Activated CD8-positive, alpha-beta memory T cell treated with anti-CD3 and anti-CD28 coated beads for 4 hours (primary cell): ENCODE measurements around the gene ANKRD16.
A peak's percentile ranks its signal among the peaks of the same experiment; 100 is the strongest.
"Not testable (repeated sequence)": the region's sequence is repeated elsewhere in the genome, so short reads cannot be mapped to it uniquely, and the experiment has no call there.

Experiments
- DNase-seq, 2 donors: peaks; one replicate each; pipeline ENCODE4 v3.0.0-alpha.2; 2020; ENCODE audit warnings: low read depth in 2 of 2

Gene ANKRD16

GRCh38 chr10:5889624-5890451, at the start of gene ANKRD16, which contains the start of gene FBH1:
ANKRD16 (minus strand) TSS chr10:5889893; CDS start chr10:5889354, 539 bp downstream.
FBH1 (plus strand) TSS chr10:5890243; CDS start chr10:5890346, 103 bp downstream.
- DNase-seq, result peak; percentile 94 to 97

GRCh38 chr10:5938291-5938690, 48.6 kb upstream of the ANKRD16 start:
- no peak for DNase-seq

GRCh38 chr10:5937016-5937415, 47.3 kb upstream of the ANKRD16 start:
- no peak for DNase-seq

GRCh38 chr10:5935628-5936027, 45.9 kb upstream of the ANKRD16 start:
- DNase-seq, result no peak

GRCh38 chr10:5933909-5934546, 44.3 kb upstream of the ANKRD16 start:
- no peak for DNase-seq

GRCh38 chr10:5932345-5932744, 42.7 kb upstream of the ANKRD16 start:
- DNase-seq, result no peak

GRCh38 chr10:5930272-5930671, 40.6 kb upstream of the ANKRD16 start:
- no peak for DNase-seq

- DNase-seq, result no peak
Measured at GRCh38 chr10:5929442-5929841, 39.7 kb upstream of the ANKRD16 start.

- DNase-seq, result no peak
Measured at GRCh38 chr10:5927306-5927705, 37.6 kb upstream of the ANKRD16 start.

- DNase-seq, result no peak
Measured at GRCh38 chr10:5924889-5925288, 35.2 kb upstream of the ANKRD16 start.

GRCh38 chr10:5921746-5922145, 32.1 kb upstream of the ANKRD16 start:
- no peak for DNase-seq

- no peak for DNase-seq
Measured at GRCh38 chr10:5919568-5919967, 29.9 kb upstream of the ANKRD16 start.

GRCh38 chr10:5918763-5919162, 29.1 kb upstream of the ANKRD16 start:
- DNase-seq, result no peak

GRCh38 chr10:5917305-5917704, 27.6 kb upstream of the ANKRD16 start:
- no peak for DNase-seq

- no peak for DNase-seq
Measured at GRCh38 chr10:5915451-5915850, 25.8 kb upstream of the ANKRD16 start.

GRCh38 chr10:5913736-5914135, 24.0 kb upstream of the ANKRD16 start:
- DNase-seq, result no peak

- no peak for DNase-seq
Measured at GRCh38 chr10:5911670-5912069, 22.0 kb upstream of the ANKRD16 start.

GRCh38 chr10:5910323-5911100, 20.8 kb upstream of the ANKRD16 start:
- DNase-seq, result no peak

GRCh38 chr10:5908676-5909075, 19.0 kb upstream of the ANKRD16 start:
- DNase-seq, result not testable (repeated sequence)

GRCh38 chr10:5906651-5907050, 17.0 kb upstream of the ANKRD16 start:
- DNase-seq, result no peak

- DNase-seq, result no peak
Measured at GRCh38 chr10:5905854-5906507, 16.3 kb upstream of the ANKRD16 start.

- DNase-seq, result no peak
Measured at GRCh38 chr10:5904227-5904626, 14.5 kb upstream of the ANKRD16 start.
